HUDEP-2 (cell line): ENCODE results near the gene MVK.
A peak's percentile ranks its signal among the peaks of the same experiment; 100 is the strongest.

Source experiments
- DNase-seq, 76 experiments: peaks; one replicate each; lab custom pipeline; 2025; ENCODE audit not compliant: unreplicated experiment in 76 of 76; lab: John Stamatoyannopoulos, UW

Gene MVK

DNA sequence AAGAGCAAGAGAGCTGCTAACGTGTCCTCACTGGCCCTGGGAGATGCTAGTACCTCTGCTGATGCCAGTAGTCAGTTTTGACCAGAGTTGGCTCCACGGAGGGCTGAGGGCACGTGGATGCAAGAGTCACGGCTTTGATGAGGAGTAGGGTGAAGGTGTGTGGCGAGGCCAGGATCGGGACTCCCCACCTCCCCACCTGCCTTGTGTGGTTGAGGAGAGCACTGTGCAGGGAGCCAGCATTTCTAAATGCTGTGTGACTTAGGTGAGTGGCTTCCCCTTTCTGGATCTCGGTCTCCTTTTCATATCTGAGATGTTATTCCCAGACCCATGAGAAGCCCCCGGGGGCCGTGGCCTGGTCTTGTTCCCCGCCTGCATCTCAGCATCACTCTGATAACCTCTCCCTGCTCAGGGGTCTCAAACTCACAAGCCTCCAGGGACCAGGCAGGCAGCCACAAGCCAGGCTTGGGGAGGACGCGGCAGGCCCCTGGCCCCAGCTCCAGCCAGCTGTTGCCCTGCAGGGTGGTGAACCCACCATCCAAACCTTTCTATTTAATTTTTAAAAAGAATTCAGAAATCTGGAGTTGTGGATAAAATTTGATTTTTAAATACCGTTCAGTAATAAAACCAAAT lies 32.1 kb downstream of the MVK start:
- no peak for DNase-seq

- DNase-seq: peak in 1 of 76 experiments; percentile 4
These were observed 32.9 kb downstream of the MVK start for GRCh38 chr12:109606320-109607028.

DNA sequence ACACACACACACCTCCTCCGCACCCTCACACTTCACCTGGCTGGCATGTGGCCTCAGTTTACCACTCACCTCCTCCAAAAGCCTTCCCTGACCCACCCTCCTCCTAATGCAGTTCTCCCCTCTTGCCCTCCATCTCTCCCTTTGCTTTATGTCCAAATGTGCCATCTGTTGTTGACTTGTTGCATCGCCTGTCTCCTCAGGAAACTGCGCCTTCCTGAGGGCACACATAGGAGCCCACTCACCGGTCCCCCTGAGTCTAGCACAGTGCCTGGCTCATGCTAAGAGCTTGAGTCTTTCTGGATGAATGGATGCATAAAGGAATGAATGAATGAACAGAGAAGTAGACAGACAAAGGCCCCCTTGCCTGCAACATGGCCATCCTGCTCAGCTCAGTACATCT lies 34.0 kb downstream of the MVK start:
- no peak for DNase-seq

DNA sequence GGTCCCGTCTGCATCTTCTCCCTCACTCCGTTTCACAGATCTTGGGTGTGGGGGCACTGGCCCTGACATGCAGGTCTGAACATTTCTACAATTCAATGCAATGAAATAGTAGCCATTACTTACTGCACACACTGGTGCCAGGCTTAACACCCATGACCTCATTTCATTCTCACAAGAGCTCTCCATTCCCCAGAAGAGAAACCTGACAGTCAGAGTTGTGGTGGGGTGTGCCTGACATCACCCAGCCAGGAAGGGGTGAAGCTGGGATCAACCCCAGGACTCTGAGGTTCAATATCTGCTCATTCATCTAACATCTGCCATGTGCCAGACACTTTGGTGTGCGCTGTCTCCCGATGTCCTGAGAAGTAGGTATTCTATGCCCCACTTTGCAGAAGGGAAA lies 34.7 kb downstream of the MVK start:
- DNase-seq: no peak

- no peak for DNase-seq
These were observed 35.2 kb downstream of the MVK start for GRCh38 chr12:109608793-109609192.

DNA sequence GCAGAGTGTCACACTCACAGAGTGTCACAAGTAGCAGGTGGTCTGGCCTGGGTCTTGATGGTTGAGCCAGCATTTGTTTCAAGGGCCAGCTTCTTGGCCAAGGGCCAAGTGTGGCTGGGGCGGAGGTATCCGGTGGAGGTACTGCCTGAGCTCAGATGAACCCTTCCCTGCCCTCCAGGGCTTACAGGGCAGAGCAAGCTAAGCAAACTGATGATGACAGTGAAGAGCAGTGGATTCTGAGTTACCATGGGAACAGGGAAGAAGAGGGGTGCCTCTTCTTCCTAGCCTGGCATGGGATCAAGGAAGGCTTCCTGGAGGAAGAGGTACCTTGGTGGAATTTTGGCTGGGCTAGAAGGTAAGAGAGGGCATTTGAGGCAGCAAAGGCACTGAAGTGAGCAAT lies 35.7 kb downstream of the MVK start:
- no peak for DNase-seq

DNA sequence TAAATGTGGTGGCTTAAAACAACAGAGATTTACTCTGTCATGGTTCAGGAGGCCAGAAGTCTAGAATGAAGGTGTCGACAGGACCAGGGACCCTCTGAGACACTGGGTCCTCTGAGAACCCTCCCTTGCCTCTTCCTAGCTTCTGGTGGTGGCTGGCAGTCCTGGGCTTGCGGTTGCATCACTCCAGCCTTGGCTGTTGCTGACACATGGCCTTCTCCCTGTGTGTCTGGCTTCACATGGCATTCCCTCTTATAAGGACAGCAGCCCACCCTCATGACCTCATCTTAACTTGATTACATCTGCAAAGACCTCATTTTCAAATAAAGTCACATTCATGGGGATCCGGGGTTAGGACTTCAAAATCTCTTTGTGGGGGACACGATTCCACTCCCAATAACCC lies 36.9 kb downstream of the MVK start:
- no peak for DNase-seq

- DNase-seq: no peak
These were observed 37.6 kb downstream of the MVK start for GRCh38 chr12:109611223-109611622.

DNA sequence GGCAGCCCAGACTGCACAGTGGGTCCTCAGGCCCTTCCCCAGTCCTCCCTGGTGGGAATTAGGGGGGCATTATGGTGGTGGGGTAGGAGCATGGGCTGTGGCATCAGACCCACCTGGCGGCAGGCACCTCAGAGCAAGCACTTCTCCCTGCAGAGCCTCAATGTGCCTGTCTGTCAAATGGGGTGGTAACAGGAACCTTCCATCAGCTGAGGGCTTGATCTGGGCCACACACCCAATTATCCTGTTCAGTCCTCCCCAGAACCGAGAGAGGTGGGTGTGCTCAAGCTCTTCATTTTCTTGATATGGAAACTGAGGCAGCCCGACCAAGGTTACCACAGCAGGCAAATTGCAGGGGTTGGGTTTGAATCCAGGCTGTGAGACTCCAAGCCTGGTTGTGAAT lies 38.4 kb downstream of the MVK start:
- DNase-seq: no peak

GRCh38 chr12:109612975-109613502 lies 39.4 kb downstream of the MVK start:
- peak in 4 of 76 experiments; percentile 1 to 32 (median 24) for DNase-seq

- no peak for DNase-seq
These were observed 40.3 kb downstream of the MVK start for GRCh38 chr12:109613649-109614455.

DNA sequence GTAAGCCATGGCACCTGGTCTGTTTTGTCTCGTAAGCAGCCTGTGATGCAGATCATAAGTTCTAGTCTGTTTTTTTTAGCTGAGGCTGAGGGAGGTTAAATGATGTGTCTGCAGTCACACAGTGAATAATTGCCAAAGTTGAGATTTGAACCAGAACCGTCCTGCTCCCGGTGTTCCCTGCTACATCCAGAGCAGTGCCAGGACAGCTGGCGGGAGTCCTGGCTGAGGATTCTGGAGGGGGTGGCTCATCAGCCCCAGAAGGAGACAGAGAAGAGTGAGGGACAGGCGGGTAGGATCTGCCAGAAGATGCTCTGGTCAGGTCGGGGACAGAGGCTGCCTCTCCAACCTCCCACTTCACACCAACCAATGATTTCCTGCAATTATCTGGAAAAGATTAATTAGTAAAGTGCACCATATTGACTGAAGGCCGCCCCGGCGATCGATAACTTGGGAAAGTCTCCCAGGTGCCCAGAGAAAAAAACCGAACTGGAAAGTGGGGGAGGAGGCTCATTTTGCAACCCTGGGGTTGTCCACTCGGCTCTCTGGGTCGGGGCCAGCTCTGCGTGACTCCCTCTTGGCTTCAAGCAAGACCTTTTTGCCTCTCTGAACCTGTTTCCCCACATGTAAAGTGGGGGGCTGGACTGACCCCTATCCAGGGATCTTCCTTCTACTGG lies 42.1 kb downstream of the MVK start:
- no peak for DNase-seq

- DNase-seq: no peak
These were observed 43.9 kb downstream of the MVK start for GRCh38 chr12:109617491-109617890.

DNA sequence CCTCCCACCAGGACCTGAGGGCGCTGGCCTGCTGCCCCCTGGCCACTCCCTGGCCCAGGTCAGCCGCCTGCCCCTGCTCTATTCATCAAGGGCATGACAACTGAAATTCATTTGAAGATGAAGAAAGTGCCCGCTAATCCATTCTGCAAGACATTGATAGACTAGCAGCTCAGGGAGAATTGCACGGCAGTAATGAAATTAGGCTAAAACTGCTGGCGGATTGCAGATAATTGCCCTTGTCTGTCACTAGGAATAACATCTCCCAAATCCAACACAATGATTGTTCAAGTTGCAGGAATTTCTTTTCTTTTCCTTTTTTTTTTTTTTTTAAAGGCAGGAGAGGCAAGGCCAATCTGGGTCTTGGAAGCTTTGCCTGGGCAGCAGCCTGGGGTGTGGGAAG lies 44.5 kb downstream of the MVK start:
- no peak for DNase-seq

DNA sequence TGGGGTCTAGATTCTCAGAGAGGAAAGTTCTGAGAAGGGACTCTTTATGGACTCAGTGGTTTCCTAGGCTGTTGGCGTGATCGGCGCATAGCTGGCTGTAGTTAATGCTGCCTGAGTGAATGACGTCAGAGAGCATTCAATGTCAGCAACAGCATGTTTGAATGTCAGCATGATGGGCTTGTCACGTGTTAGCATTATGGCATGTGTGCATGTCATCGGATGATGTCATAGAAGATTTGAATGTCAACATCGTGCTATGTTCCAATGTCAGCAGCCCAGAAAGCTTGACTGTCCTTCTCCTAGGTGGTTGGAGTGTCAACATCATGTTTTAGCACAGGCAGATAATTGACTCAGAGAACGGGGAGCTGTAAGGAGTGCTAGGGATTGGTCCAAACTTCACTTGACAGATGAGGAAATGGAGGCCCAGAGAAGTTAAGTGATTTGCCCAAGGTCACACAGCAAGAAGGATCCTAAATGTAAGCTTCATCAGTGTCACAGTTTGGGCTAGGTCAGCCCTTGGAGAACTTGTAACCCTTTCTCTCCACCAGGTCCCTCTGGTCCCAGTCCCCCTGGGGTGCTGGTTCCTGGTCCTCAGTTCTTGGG lies 45.5 kb downstream of the MVK start:
- no peak for DNase-seq

GRCh38 chr12:109621211-109621694 lies 47.7 kb downstream of the MVK start:
- DNase-seq: no peak

DNA sequence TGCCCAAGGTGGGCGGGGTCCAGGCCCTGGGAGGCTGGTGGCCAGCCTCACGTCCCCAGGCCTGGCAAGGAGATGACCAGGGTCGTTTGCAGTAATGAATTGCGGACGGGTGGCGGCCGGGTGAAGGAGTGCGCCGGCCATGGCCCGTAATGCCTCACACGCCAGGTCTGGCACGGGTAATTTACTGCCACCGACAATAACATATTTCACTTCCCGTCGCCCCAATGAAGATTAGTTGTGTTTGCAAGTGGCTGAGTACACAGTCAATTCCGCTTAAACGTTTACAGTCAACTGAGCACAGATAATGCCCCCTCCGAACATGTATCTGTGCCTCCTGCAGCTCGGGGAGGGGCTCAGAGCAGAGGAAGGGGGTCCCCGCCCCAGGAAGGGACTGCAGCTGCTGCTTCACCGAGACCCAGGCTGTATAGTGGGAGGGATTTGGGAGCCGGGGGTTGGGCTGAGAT lies 48.3 kb downstream of the MVK start:
- DNase-seq: no peak

DNA sequence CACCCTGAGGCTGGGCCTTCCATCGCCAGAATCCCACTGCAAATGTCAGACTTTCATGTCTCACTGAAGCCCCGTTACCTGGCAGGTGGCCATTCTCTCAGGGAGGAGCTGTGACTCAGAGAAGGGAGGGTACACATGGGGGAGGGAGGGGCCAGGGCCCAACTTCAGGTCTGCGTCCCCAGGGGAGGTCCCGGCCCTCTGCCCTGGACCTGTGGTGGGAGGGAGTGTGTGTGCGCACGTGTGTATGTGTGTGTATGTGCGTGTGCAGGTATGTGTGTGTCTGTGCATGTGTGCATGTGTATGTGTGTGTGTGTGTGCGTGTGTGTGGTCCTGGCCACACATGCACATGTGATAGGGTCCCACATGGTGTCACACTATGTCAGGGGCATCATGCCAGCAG lies 50.9 kb downstream of the MVK start:
- no peak for DNase-seq

- no peak for DNase-seq
These were observed 51.6 kb downstream of the MVK start for GRCh38 chr12:109625131-109625559.

GRCh38 chr12:109625749-109626377 lies 52.3 kb downstream of the MVK start:
- DNase-seq: no peak
